Measurements from ENCODE around the gene STXBP1. TPM values are rescaled to one million over a fixed set of nuclear protein-coding genes. Genes with fewer than 3 reads are reported as not detected.

Gene STXBP1
- total and polyA plus RNA-seq, 7 donors = 3.7 to 97.2 (median 32.3) TPM

- Histone ChIP-seq H3K27ac (no peak within 1 kb of the TSS), H3K4me3 (no peak within 1 kb of the TSS), H3K4me1 (no peaks in the 10 kb centered on the region), H3K36me3 (no peaks in the 10 kb centered on the region), H3K27me3 (no peaks in the 10 kb centered on the region), H3K9me3 (no peaks in the 10 kb centered on the region)
- no peak for DNase-seq
- no peak for TF ChIP-seq CTCF (IDR thresholded peaks at IDR 0.05)
- no peak for TF ChIP-seq EP300 (IDR thresholded peaks at IDR 0.05)
- TF ChIP-seq POLR2A (IDR thresholded peaks at IDR 0.05) = no peak
- no peak for TF ChIP-seq POLR2AphosphoS5 (IDR thresholded peaks at IDR 0.05)
- 61 to 69% methylated on average over 11 of the region's 11 CpGs for WGBS, 2 donors
- intact Hi-C loops (cut with DNase I) = no loop called here
These were observed 94.8 kb downstream of the STXBP1 start, which contains the start of gene CFAP157 for GRCh38 chr9:127706836-127707241. TSS of gene CFAP157 (plus strand) at chr9:127706988. CDS start at chr9:127707032, 44 bp downstream.

GRCh38 chr9:127707766-127708165 lies 95.7 kb downstream of the STXBP1 start:
- Histone ChIP-seq H3K27me3 (no peaks in the 10 kb centered on the region), H3K36me3 (no peaks in the 10 kb centered on the region), H3K9me3 (no peaks in the 10 kb centered on the region), H3K4me3 (no peak overlapping the region), H3K27ac (no peak overlapping the region), H3K4me1 (no peaks in the 10 kb centered on the region)
- intact Hi-C loops (cut with DNase I) = no loop called here
- TF ChIP-seq CTCF (IDR thresholded peaks at IDR 0.05) (no peak), POLR2A (IDR thresholded peaks at IDR 0.05) (no peak), POLR2AphosphoS5 (IDR thresholded peaks at IDR 0.05) (no peak), EP300 (IDR thresholded peaks at IDR 0.05) (no peak)
- no peak for DNase-seq
- WGBS, 2 donors = 15 to 49% methylated on average over 5 of the region's 5 CpGs

GRCh38 chr9:127708952-127709587 lies 97.0 kb downstream of the STXBP1 start:
- WGBS, 2 donors = 90 to 92% methylated on average over 8 of the region's 8 CpGs
- DNase-seq = no peak
- Histone ChIP-seq H3K27ac (no peak overlapping the region), H3K36me3 (no peaks in the 10 kb centered on the region), H3K9me3 (no peaks in the 10 kb centered on the region), H3K4me1 (peaks cover 0 to 4% (median 2%) of the 10 kb centered on the region in 4 donors), H3K4me3 (no peak overlapping the region), H3K27me3 (no peaks in the 10 kb centered on the region)
- TF ChIP-seq EP300 (IDR thresholded peaks at IDR 0.05) = no peak
- no peak for TF ChIP-seq CTCF (IDR thresholded peaks at IDR 0.05)
- no peak for TF ChIP-seq POLR2AphosphoS5 (IDR thresholded peaks at IDR 0.05)
- no peak for TF ChIP-seq POLR2A (IDR thresholded peaks at IDR 0.05)
- intact Hi-C loops (cut with DNase I) = no loop called here

GRCh38 chr9:127710204-127710783 lies 98.2 kb downstream of the STXBP1 start:
- H3K4me1 ChIP-seq = peaks cover 0 to 14% (median 13%) of the 10 kb centered on the region in 4 donors
- WGBS, 2 donors = 95% methylated on average over 10 of the region's 10 CpGs
- no peaks in the 10 kb centered on the region for H3K9me3 ChIP-seq
- H3K27me3 ChIP-seq = no peaks in the 10 kb centered on the region
- H3K27ac ChIP-seq = no peak overlapping the region
- no peak for DNase-seq
- no peaks in the 10 kb centered on the region for H3K36me3 ChIP-seq
- TF ChIP-seq POLR2AphosphoS5 (IDR thresholded peaks at IDR 0.05) (no peak), EP300 (IDR thresholded peaks at IDR 0.05) (no peak), CTCF (IDR thresholded peaks at IDR 0.05) (no peak), POLR2A (IDR thresholded peaks at IDR 0.05) (no peak)
- intact Hi-C loops (cut with DNase I) = no loop called here
- no peak overlapping the region for H3K4me3 ChIP-seq
